Inflammatory macrophage treated with lipopolysaccharide for 1 hour (primary cell): ENCODE data around the gene ARRB2.
"Not testable (repeated sequence)": the region's sequence is repeated elsewhere in the genome, so short reads cannot be mapped to it uniquely, and the experiment has no call there.

Source experiments
- DNase-seq, 2 donors: peaks; one replicate each; pipeline ENCODE4 v3.0.0-alpha.2; 2020 to 2022

The ARRB2 gene

DNA sequence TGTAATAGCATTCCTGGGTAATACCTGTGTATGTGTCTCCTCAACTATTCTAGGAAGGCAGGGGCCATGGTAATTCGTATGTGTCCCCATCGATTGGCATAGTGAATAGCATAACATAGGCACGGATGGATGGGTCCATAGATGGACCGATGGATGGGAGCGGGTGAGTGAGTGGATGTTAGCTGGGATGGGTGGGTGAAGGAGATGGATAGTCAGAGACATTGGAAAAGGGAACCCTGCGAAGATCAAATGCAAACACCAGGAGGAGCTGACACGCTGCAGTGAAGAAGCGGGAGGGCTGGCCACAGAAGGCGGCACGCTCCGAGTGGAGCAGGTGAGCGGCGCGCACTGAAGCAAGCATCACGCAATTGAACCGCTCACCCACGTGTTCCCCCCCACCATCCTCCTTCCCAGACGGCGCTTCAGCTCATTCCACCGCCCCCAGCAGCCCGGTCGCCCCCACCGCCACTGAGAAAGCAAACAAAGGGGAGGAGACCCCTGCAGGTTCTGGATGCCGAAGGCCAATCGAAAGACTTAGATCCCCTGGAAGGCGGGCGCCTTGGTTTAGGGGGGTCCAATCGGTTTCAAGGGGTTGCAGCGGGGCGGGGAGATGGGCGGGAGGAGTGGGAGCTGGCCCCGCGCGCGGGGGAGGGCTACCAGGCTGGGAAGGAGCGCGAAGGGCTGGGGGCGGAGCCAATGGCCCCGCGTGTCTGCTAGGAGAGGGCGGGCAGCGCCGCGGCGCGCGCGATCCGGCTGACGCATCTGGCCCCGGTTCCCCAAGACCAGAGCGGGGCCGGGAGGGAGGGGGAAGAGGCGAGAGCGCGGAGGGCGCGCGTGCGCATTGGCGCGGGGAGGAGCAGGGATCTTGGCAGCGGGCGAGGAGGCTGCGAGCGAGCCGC lies at the start of gene ARRB2:
Gene ARRB2, plus strand, starts transcription at position 839 of the 899 bp plus-strand sequence. CDS start 90 bp downstream, outside the sequence.
- peak; percentile 96 to 98 for DNase-seq

DNA sequence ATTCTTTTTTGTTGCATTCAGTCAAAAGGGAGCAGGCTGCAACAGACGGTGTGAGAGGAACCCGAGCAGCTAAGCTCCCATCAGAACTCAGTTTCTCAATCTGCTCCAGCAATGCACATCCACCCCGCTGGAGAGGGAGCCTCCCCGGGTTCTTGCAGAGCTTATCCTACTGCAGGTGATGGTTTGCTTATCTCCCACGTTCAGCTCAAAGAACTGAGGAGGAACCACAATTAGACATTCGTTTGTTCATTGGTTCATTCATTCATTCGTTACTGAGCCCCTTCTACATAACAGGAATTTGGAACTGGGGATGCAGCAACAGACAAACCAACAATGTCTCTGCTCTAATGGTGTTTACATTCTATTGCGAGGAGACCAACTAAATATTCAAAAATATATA lies 46.7 kb upstream of the ARRB2 start:
- no peak for DNase-seq

DNA sequence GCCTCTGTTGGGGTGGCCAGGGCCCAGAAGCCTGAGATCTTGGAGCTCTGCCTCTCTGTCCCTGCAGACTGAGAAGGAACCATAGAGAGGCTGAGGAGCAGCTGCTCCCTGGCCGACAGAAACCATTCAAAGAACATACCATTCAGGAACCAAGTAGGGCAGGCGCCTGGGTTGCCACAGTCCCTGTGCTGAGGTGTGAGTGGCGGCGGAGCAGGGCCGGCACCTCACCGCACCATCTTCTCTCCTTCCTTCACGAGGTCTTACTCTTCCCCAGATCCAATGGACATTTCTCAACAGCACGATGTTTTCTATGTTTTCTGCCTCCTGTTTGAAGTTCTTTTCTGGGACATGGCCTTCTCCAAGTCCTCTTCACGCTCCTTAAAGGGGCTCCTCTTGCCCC lies 46.2 kb upstream of the ARRB2 start:
- no peak for DNase-seq

DNA sequence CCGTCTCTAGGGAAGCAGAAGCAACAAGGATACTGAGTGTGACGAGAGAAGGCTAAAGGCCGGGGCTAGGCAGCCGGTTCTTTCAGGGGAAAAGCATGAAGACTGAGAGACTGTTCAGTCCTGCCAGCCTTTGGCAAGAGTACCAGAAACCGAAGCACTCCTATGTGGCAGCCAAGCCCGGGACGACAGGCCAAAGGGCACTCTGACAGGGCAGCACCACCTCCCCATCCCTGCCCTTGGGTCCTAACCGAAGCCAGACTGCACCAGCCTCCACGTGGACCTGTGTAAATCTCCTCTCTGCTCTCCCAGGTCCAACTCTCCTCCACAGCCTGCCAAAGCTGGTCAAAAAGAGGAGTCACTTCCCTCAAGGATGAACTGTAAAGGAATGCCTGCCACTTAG lies 45.4 kb upstream of the ARRB2 start:
- DNase-seq: no peak

DNA sequence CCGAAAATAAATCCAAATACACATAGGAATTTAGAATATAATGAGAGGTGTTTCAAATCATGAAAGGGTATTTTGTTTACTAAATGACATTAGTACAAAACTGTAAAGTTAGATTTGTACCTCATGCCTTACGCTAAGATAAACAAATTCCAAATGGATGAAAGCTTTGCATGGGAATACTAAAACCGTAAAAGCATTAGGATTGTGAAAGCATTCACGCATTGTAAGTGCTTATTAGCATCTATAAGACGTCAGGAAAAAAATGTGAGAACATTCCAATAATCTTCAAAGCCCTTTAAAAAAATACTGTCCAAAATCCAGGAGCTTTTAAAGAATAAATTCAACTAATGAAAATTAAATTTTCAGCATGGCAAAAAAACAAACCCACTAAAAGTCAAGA lies 44.1 kb upstream of the ARRB2 start:
- DNase-seq: no peak

DNA sequence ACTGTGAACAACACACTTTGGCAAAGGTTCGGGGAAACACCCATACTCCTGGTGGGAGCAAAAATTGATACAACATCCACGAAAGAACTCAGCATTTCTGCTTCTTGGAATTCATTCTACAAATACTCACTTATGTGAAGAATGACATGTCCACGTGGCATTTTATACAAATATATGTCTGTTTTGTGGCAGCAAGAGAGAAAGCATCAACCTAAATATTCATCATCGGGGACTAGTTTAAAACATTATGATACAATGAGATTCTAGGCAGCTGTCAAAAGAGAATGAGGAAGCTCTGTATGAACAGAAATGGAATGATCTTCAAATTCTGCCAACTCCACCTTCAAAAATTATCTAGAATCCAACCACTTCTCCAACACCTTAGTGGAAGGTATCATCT lies 43.3 kb upstream of the ARRB2 start:
- DNase-seq: no peak

DNA sequence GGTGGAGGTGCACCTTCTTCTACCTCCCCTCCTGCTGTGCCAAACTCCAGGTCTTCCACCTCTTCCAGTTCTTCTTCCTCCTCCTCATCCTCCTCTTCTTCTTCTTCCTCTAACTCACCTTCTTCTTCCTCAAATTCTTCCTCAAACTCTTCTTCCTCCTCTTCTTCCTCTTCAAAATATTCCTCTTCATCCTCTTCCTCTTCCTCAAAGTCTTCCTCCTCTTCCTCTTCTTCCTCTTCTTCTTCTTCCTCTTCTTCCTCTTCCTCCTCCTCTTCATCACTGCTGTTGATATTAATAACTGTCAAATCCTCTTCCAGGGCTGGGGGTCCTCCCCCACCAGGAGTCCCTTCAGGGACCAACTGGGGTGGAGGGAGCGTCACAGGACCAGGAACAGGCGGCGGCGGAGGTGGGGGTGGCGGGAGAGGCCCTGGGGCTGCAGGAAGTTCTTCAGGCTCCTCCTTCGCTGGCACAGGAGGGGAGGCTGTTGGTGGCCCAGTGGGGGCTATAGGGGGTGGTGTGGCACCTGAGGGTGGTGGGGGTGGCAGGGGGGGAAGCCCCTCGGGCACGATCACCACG lies 38.3 kb upstream of the ARRB2 start:
- DNase-seq: no peak

DNA sequence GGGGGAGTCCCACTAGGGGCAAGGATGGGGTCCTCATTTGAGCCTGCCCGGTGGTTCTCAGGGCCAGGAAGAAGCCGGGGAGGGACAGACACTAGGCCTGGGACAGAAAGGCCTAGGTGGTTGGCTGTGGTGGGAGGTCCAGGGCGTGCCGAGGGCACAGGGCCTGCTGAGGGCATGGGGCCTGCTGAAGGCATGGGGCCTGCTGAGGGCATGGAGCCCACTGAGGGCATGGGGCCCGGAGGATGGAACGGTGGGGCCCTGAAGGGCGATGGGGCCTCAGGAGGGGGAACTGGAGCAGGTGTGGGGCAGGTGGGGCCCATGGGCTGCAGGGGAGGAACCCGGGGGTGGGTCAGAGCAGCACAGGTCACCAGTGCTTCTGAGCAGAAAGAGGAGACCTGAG lies 37.7 kb upstream of the ARRB2 start:
- no peak for DNase-seq

DNA sequence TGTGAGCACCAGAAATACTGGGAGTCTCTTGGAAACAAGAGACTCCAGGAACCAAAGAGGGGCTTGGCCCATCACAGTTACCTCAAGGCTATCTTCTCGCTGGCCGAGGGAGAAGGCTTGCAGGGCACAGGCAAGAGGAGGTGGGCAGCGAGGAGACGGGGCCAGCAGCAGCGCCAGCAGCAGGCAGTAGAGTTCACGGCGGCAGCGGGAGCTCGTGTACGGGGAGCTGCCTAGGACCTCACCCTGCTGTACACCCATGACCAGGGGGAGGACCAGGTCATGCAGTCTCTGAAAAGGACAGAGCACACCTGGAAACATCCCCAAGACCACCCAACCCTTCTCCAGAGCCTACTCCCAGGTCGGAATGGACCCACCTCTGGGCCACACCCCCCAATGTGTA lies 37.3 kb upstream of the ARRB2 start:
- DNase-seq: no peak

DNA sequence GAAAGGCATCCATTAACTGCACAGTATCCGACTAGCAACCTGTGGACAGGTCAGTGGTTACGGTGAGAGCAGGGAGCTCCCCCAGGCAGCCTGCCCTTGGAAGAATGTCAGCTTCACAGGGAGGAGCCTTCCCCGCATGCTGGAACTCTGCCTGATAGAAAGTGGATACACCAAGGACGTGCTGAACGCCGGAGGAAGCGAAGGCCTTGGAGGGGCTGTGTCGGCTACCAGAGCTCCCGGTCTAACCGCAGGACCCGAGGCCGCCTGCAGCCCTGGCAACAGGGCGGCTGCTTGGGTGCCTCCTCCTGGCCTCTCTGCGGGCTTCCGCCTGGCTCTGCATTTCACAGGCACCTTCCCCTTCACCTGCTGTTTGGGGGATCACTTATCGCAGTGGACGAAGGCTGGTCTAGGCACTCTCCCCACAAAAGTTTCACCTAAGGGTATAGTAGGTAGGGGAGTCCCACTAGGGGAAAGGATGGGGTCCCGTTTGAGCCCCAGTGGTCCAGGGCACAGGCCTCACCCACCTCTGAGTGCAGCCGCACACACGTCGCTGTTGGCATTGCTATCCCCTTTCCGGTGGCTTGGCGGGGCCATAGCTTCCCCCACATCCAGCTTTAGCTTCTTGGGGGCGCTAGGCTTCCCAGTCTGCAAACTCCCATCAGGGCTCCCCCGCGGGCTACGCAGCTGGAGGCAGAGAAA lies 36.3 kb upstream of the ARRB2 start:
- DNase-seq: no peak

DNA sequence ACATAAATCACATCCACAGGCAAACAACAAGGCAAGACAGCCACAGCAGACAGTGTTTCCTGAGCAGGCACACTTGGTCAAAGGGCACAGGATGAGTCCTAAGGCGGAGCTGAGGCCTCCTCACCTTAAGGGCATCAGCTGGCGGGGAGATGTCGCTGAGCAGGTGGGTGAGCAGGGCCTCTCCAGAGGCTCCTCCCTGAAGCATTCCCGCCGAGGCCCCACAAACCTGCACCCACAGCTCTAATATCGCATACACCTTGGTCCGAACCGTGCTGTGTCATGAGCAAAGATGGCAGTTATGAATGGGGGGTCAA lies 35.8 kb upstream of the ARRB2 start:
- no peak for DNase-seq

DNA sequence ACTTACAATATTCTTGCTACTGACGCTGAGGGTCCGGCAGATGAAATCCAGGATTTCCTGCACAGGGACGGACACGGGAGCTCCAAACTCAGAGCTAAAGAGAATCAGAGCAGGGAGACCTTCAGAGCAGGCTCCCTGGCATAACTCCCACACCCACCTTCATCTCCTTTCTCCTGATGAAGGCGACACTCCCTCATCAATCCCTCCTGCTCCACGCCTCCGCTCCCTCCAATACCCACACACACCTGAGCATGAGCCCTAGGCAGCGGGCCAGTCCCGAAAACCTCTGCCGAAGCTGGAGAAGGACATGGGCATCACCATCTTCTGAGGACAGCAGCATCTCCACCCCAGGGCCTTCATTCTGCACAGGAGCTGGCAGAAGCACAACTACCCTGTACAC lies 34.6 kb upstream of the ARRB2 start:
- DNase-seq: no peak

DNA sequence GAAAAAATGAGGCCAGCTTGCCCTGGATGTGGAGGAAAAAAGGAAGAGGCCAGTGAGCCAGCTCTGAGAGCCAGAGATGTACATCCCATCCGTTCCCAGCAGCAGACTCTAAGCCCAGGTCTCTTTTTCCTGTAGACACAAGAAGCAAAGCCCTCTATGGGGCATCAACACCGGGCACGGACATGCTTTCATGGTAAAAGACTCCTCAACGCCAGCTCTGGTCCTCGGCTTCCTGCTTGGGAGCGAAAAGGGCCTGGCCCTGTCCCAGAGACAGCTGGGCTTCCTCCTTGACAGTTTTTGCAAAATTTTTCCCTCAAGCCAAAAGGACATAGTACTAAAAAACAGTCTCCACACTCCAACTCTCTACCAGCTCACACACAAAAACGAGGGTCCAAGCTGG lies 33.6 kb upstream of the ARRB2 start:
- DNase-seq: no peak

DNA sequence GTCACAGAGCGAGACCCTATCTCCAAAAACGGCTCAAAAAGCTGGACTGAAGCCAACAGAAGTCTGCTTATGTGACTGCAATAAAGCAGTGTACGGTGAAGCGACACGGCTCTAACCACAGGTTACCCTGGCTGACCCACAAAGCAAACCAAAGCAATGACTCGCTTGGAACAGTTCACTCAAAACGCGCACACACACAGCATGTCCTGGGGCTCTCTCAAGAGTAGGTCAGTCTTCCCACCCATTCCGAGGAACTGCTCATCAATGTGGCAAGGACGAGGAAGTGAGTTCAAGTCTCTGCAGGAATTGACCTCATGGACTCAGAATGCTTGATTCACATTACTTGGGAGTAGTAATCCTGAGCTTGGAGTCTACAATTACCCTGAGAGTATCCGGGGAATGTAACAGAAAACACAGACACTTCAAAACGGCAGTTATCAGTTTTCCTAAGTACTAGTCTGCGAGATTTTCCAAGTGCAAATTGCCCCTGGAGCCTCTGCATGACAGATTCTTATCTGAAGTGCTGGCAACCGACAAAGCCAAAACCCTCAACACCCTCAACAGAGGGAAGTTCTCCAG lies 31.9 kb upstream of the ARRB2 start:
- peak; percentile 50 to 65 for DNase-seq

DNA sequence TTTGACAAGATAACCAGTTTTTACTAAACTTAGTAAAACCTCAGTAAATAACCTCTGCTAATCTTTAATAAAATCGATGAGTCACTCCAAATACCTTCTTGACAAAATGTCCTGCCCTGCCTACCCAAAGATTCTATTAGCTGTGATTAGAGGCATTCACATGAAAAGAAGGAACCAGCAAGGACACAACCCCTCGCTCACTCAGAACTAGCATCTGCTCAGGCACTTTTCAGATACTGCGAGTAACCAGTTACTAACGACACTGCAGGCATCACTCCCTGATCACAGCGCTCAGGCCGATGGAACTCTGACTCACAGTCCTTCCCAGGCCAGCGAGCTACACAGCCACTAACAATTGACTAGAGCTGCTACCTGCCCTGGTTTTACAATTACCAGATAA lies 30.8 kb upstream of the ARRB2 start:
- no peak for DNase-seq

DNA sequence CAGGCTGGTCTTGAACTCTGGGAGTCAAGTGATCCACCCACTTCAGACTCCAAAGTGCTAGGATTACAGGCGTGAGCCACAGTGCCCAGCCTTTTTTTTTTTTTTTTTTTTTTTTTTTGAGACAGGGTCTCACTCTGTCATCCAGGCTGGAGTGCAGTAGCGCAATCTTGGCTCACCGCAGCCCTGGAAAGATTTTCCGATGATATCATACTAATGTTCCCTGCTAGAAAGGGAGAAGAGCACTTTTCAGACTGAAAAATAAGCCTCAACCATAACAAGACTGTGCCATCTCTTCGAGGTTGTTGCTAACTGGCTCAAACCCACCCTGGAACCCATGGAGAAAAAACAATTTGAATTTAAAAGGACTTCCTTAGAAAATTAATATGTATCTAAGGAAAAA lies 26.7 kb upstream of the ARRB2 start:
- not testable (repeated sequence) for DNase-seq

DNA sequence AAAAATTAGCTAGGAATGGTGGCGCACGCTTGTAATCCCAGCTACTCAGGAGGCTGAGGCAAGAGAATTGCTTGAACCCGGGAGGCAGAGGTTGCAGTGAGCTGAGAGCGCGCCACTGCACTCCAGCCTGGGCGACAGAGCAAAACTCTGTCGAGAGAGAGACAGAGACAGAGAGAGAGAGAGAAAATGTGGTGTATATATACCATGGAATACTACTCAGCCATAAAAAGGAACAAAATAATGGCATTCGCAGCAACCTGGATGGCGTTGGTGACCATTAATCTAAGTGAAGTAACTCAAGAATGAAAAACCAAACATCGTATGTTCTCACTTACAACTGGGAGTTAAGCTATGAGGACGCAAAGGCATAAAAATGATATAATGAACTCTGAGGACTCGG lies 20.6 kb upstream of the ARRB2 start:
- DNase-seq: not testable (repeated sequence)

DNA sequence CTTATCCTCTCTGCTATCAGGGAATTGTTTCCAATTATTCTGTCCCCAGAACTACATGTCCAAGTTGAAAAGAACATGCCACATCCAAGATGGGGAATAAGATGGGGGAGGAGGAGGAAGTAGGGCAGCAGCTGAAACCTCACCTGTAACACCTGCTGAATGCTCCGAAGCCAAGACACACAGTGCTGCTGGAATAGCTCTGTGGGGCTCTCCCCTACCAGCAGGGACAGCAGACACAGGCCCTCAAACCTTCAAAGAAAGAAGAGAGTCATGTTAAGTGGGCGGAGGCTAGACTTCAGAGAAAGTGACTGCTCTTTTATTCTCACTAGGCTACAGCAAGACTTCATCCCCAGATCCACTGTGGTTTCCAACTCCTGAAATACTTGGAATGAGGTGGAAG lies 19.7 kb upstream of the ARRB2 start:
- DNase-seq: no peak

DNA sequence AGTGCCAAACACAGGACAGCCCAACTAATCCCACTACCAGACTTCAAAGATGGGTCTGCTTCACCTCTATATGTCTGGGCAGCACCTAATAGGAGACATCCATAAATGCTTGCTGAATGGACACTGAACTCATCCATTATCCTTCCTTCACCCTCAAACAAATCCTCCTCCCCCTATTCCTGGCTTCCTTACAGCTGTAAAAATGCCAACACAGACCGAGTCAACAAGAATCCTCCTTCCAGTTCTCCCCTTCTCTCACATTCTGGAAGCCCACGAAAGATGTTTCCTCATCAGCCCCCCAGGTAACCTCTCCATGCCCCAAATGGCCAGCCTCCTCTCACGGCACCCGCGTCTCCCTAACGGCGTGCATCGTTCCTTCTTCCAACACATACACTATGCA lies 18.7 kb upstream of the ARRB2 start:
- DNase-seq: no peak

DNA sequence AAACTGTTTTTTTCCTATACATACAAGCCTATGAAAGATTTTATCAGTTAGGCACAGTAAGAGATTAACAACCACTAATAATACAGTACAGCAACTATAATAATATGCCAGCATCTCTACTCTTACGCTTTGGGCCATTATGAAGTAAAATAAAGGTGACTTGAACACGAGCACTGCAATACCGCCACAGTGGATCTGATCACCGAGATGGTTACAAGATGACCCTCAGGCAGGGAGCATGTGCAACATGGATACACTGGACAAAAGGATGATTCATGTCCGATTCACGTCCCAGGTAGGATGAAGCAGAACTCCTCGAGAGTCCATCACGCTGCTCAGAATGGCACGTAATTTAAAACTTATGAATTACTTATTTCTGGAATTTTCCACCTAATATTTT lies 17.0 kb upstream of the ARRB2 start:
- no peak for DNase-seq

DNA sequence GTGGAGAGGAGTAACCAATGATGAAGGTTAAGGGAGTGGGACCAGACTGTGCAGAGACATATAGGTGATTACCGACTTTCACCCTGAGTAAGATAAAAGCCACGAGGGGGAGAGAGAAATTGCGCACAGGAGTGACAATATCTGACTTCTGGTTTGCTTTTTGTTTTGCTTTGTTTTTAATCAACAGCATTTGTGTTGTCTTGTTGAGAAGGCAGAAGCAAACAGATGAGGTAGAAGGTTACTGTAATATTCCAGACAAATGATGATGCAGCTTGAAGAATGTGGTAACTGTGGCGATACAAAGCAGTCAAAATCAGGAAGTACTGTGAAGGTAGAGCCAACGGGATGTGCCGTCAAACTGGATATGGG lies 14.0 kb upstream of the ARRB2 start:
- DNase-seq: peak in 1 of 2 donors; percentile 35

DNA sequence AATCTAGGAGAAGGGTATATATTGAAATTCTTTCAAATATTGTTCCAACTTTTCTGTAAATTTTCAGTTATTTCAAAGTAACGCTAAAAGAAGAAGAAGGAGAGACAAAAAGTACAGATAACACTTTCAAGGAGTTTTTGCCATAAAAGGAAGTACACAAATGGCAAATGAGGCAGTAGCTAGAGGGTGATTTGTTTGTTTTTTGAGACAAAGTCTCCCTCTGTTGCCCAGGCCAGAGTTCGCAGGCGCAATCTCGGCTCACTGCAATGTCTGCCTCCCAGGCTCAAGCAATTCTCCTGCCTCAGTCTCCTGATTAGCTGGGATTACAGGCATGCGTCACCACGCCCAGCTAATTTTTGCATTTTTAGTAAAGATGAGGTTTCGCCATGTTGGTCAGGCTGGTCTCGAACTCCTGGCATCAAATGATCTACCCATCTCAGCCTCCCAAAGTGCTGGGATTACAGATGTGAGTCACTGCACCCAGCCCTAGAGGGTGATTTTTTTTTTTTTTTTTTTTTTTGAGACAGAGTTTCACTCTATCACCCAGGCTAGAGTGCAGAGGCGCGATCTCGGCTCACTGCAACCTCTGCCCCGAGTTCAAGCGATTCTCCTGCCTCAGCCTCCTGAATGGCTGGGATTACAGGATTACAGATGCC lies 10.9 kb upstream of the ARRB2 start:
- DNase-seq: peak; percentile 27 to 34

DNA sequence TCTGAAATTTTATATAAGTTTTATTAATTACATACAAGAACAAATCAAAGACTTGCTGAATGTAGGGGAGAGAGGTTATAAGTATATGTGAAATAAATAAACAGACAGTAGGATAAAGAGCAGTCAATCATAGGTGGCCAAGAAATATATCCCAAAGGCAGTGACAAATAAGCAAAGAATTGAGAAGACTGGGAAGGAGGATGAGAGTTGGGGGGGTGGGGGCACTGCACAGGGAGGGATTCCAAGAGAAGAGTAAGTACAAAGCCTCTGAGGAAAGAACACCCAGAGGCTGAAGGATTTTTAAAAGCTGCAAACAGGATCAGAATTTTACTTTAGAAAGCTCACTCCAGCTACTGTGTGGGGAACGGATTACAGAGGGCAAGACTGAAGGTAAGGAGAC lies 9.3 kb upstream of the ARRB2 start:
- DNase-seq: no peak

DNA sequence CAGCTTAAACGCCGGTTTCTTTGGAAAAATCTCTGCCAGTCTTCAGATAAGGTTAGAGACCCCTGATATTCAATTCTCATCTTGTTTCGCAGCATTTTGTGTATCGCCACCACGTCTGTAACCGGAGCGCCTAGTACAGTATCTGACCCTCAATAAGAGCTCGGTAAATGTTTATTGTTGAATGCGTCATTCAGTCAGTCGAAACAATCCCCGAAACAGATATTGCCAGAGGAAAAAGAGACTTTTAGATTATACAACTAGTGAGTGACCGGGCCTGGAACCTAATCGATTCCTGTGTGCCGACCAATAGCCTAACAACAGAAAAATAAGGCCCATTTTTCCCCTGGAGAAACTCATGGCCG lies 7.1 kb upstream of the ARRB2 start:
- no peak for DNase-seq
